ENCODE results near the gene ZGPAT. TPM values are rescaled to one million over a fixed set of nuclear protein-coding genes. Genes with fewer than 3 reads are reported as not detected.

Gene ZGPAT
- total and polyA plus RNA-seq, 10 of the 15 experiments (the other 5 are each of a cell fraction or from before 2014, with no cell fraction given) = 0.58 to 52.9 (median 18.0) TPM

DNA sequence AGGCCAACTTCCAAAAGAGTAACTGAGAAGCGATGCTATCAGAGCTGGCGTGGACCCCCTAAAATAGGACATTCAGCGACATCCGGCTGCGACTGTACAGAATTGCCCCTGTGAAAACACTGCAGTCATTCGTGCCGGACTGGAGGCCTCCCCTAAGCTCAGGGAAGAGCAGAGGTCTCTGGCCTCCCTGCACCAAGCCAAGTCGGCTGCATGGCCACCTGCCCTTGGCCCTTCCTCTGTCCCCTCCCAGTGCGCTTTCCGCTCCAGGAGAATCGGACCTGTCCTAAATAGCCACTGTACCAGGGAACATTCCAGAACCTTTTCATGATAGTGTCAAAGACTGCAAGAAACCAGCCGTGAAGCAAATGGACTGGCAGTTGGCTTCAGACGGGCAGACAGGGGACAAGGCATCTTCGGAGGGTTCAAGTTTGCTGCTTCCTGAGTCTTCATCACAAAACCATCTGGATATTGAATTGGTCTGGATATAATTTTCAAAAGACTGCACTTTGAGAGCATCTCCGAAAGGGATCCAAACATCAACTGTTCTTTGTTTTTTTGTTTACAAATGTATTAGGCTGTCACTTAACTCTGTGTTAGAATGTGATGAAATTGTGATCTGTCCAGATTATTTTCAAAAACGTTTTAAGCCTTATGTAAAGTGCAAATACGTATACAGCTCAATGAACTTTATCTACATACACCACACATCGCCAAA is 48.3 kb downstream of the ZGPAT start:
- ChIA-PET SMC1A (ENCODE audit: uncharacterized antibody, unreplicated experiment) (no interaction called here), RAD21 (ENCODE audit: unreplicated experiment) (no interaction called here), CTCF (interaction anchor here (0.6 to 0.9 kb wide), 2 partner anchors 30 to 82 kb away, joined by 3 to 4 read pairs; no protein-coding TSS in a partner anchor), POLR2A (no interaction called here)
- H3K36me3 ChIP-seq (ENCODE audit: control insufficient read depth in 2 of 2, insufficient read depth in 2 of 2, low read length in 1 of 2) = no peaks in the 10 kb centered on the region
- no peaks in the 10 kb centered on the region for H3K4me1 ChIP-seq (ENCODE audit: control insufficient read depth, insufficient read depth, low read length)
- no peaks in the 10 kb centered on the region for H3K9me3 ChIP-seq (replicated peaks; ENCODE audit: control insufficient read depth, insufficient read depth, low read length)
- no TSS peak for BruUV-seq (replicated peaks)
- H2AFZ ChIP-seq (ENCODE audit: control insufficient read depth, low read depth, low read length) = no peak overlapping the region
- H3K27me3 ChIP-seq (replicated peaks in 1 of 2; ENCODE audit: control insufficient read depth in 2 of 2, insufficient read depth in 2 of 2, low read length in 1 of 2) = peaks cover 0 to 2% of the 10 kb centered on the region in 2 experiments; a peak in 1 of 4 replicates
- intact Hi-C loops (cut with micrococcal nuclease; ENCODE audit: unreplicated experiment) = no loop called here
- no peak overlapping the region for H3K9ac ChIP-seq (ENCODE audit: control insufficient read depth, insufficient read depth, low read length)
- H3K27ac ChIP-seq (ENCODE audit: control insufficient read depth, insufficient read depth) = no peak overlapping the region
- no peak for TF ChIP-seq HDGF (IDR thresholded peaks at IDR 0.05)
- TF ChIP-seq SUZ12 (IDR thresholded peaks at IDR 0.05; ENCODE audit: unreplicated experiment) = no peak
- no peak for TF ChIP-seq TCF12 (IDR thresholded peaks at IDR 0.05; ENCODE audit: low read depth, low read length)
- in situ Hi-C loops (cut with MboI) = no loop called here
- H3K4me3 ChIP-seq = no peak overlapping the region
- no peaks in the 10 kb centered on the region for H3K79me2 ChIP-seq (ENCODE audit: control insufficient read depth, insufficient read depth, low read length)
- H4K20me1 ChIP-seq (ENCODE audit: control insufficient read depth, insufficient read depth) = no peaks in the 10 kb centered on the region
- DNase-seq (ENCODE audit: low read depth, low spot score) (no peak), ATAC-seq (no peak), FAIRE-seq (no peak)
- 58% methylated on average over 18 of the region's 18 CpGs for WGBS (ENCODE audit: insufficient coverage, insufficient replicate concordance, low lambda C conversion rate, missing lambda C conversion rate)
- no peak overlapping the region for H3K4me2 ChIP-seq (ENCODE audit: control insufficient read depth, insufficient read depth)

DNA sequence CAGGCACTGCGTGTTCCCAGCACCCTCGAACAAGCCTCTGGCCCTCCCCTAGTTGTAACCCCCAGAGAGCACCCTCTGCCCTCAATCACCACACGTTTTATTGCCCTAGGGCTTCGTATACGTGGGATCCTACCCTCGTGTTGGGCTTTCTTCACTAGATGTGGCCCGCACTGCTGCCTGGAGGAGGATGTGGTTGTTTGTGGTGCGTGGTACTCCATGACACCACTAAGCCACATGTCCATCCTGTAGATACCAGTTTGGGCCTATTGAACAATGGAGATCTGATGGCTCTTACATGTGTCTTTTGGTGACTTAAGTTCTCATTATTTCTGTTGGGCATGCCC is 48.8 kb downstream of the ZGPAT start:
- Histone ChIP-seq H3K27ac (ENCODE audit: control insufficient read depth, insufficient read depth) (no peak overlapping the region), H3K4me2 (ENCODE audit: control insufficient read depth, insufficient read depth) (no peak overlapping the region), H2AFZ (ENCODE audit: control insufficient read depth, low read depth, low read length) (no peak overlapping the region), H3K4me1 (ENCODE audit: control insufficient read depth, insufficient read depth, low read length) (no peaks in the 10 kb centered on the region), H3K9ac (ENCODE audit: control insufficient read depth, insufficient read depth, low read length) (no peak overlapping the region), H3K9me3 (replicated peaks; ENCODE audit: control insufficient read depth, insufficient read depth, low read length) (no peaks in the 10 kb centered on the region), H3K36me3 (ENCODE audit: control insufficient read depth in 2 of 2, insufficient read depth in 2 of 2, low read length in 1 of 2) (no peaks in the 10 kb centered on the region), H3K4me3 (no peak overlapping the region), H3K79me2 (ENCODE audit: control insufficient read depth, insufficient read depth, low read length) (no peaks in the 10 kb centered on the region), H4K20me1 (ENCODE audit: control insufficient read depth, insufficient read depth) (no peaks in the 10 kb centered on the region), H3K27me3 (replicated peaks in 1 of 2; ENCODE audit: control insufficient read depth in 2 of 2, insufficient read depth in 2 of 2, low read length in 1 of 2) (peaks cover 0 to 2% of the 10 kb centered on the region in 2 experiments; a peak in 1 of 4 replicates)
- RAD21 ChIA-PET (ENCODE audit: unreplicated experiment) = no interaction called here
- no peak for DNase-seq (ENCODE audit: low read depth, low spot score)
- no peak for FAIRE-seq
- POLR2A ChIA-PET = no interaction called here
- intact Hi-C loops (cut with micrococcal nuclease; ENCODE audit: unreplicated experiment) = no loop called here
- WGBS (ENCODE audit: insufficient coverage, insufficient replicate concordance, low lambda C conversion rate, missing lambda C conversion rate) = 25% methylated on average over 8 of the region's 8 CpGs
- CTCF ChIA-PET = interaction anchor here (0.6 kb wide), 1 partner anchor 82 kb away, joined by 3 read pairs; no protein-coding TSS in a partner anchor
- in situ Hi-C loops (cut with MboI) = no loop called here
- SMC1A ChIA-PET (ENCODE audit: uncharacterized antibody, unreplicated experiment) = no interaction called here
- BruUV-seq (replicated peaks) = no TSS peak
- ATAC-seq = no peak
- TF ChIP-seq CBX5 (IDR thresholded peaks at IDR 0.05; ENCODE audit: low read depth) = no peak
- TF ChIP-seq ZBTB33 (IDR thresholded peaks at IDR 0.05) = no peak
- TF ChIP-seq SUZ12 (IDR thresholded peaks at IDR 0.05; ENCODE audit: unreplicated experiment) = no peak
- no peak for TF ChIP-seq RBBP5 (conservative IDR thresholded peaks at IDR 0.05)
- no peak for TF ChIP-seq CREB1 (IDR thresholded peaks at IDR 0.05; ENCODE audit: low read depth)
- TF ChIP-seq, protein P1, sequence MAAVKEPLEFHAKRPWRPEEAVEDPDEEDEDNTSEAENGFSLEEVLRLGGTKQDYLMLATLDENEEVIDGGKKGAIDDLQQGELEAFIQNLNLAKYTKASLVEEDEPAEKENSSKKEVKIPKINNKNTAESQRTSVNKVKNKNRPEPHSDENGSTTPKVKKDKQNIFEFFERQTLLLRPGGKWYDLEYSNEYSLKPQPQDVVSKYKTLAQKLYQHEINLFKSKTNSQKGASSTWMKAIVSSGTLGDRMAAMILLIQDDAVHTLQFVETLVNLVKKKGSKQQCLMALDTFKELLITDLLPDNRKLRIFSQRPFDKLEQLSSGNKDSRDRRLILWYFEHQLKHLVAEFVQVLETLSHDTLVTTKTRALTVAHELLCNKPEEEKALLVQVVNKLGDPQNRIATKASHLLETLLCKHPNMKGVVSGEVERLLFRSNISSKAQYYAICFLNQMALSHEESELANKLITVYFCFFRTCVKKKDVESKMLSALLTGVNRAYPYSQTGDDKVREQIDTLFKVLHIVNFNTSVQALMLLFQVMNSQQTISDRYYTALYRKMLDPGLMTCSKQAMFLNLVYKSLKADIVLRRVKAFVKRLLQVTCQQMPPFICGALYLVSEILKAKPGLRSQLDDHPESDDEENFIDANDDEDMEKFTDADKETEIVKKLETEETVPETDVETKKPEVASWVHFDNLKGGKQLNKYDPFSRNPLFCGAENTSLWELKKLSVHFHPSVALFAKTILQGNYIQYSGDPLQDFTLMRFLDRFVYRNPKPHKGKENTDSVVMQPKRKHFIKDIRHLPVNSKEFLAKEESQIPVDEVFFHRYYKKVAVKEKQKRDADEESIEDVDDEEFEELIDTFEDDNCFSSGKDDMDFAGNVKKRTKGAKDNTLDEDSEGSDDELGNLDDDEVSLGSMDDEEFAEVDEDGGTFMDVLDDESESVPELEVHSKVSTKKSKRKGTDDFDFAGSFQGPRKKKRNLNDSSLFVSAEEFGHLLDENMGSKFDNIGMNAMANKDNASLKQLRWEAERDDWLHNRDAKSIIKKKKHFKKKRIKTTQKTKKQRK (IDR thresholded peaks at IDR 0.05; ENCODE audit: low read depth, low read length) = no peak
- TF ChIP-seq BHLHE40 (IDR thresholded peaks at IDR 0.05; ENCODE audit: borderline replicate concordance in 1 of 2, low read depth in 2 of 2, low read length in 1 of 2) = no peak
- no peak for TF ChIP-seq CHD4 (IDR thresholded peaks at IDR 0.05)

Data from GM12878 (cell line).